ENCODE results near the gene PEA15. TPM values are rescaled to one million over a fixed set of nuclear protein-coding genes. Genes with fewer than 3 reads are reported as not detected.

The PEA15 gene
- total RNA-seq, 3 donors from 2014 or later (not counting 1 experiment from before 2014, with no cell fraction given): 25.3 to 27.9 (median 25.5) TPM

DNA sequence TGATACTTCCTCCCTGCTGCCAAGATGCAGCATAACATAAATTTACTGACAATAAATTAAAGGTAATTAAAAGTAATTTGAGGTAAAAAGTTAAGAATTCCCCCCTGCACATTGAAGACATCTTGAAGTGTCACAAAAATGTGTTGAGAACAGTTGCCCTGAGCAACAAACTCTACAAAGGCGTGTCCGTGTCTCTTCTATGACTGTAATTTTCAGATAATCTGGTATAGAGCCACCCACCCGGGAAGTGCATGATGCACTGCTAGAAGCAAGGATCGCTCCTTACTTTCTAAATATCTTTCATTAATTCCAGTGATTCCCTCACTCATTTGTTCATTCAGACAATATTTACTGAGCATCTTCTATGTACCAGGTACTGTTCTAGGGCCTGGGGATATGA lies 25.8 kb upstream of the PEA15 start:
- TF ChIP-seq, protein P1, sequence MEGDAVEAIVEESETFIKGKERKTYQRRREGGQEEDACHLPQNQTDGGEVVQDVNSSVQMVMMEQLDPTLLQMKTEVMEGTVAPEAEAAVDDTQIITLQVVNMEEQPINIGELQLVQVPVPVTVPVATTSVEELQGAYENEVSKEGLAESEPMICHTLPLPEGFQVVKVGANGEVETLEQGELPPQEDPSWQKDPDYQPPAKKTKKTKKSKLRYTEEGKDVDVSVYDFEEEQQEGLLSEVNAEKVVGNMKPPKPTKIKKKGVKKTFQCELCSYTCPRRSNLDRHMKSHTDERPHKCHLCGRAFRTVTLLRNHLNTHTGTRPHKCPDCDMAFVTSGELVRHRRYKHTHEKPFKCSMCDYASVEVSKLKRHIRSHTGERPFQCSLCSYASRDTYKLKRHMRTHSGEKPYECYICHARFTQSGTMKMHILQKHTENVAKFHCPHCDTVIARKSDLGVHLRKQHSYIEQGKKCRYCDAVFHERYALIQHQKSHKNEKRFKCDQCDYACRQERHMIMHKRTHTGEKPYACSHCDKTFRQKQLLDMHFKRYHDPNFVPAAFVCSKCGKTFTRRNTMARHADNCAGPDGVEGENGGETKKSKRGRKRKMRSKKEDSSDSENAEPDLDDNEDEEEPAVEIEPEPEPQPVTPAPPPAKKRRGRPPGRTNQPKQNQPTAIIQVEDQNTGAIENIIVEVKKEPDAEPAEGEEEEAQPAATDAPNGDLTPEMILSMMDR (IDR thresholded peaks at IDR 0.05): no peak
- ATAC-seq (no peak), DNase-seq (no peak)
- WGBS (ENCODE audit: insufficient coverage): 95% methylated on average over 4 of the region's 4 CpGs
- Mint-ChIP-seq H3K4me1 (no peaks in the 10 kb centered on the region), H3K9me3 (no peaks in the 10 kb centered on the region), H3K36me3 (no peaks in the 10 kb centered on the region), H3K4me3 (no peak overlapping the region), H3K27me3 (ENCODE audit: low read depth in 2 of 2) (peaks cover 8 to 31% of the 10 kb centered on the region in 2 donors), H3K27ac (no peak overlapping the region)
- H3K4me3 ChIP-seq (ENCODE audit: low read length): no peak overlapping the region
- H3K27ac ChIP-seq (ENCODE audit: low read length): no peak overlapping the region
- no peaks in the 10 kb centered on the region for H3K9me3 ChIP-seq (ENCODE audit: control insufficient read depth, insufficient read depth, low read length)
- intact Hi-C loops (cut with micrococcal nuclease): no loop called here
- H3K36me3 ChIP-seq (ENCODE audit: control insufficient read depth, insufficient read depth, low read length): no peaks in the 10 kb centered on the region
- no peaks in the 10 kb centered on the region for H3K27me3 ChIP-seq (ENCODE audit: control insufficient read depth, insufficient read depth, low read length)
- H3K4me1 ChIP-seq (ENCODE audit: control insufficient read depth, insufficient read depth, low read length): no peaks in the 10 kb centered on the region

DNA sequence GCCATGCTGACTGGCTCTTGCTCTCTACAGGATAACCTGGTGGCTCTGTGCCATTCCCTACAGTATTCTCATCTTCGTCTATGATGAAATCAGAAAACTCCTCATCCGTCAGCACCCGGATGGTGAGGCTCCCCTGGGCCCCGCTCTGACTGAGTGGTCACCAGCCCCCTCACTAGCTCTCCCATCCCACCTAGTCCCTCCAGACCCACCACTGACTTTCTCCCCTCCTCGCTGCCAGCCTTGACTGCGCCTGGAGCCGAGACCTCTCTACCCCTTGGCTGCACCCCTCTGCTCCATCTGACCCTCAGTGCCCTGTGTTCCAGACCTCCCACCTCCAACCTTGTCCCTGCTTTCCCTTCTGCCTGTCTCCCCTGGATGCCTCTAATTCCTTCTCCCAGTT lies 18.9 kb upstream of the PEA15 start:
- no peaks in the 10 kb centered on the region for H3K9me3 ChIP-seq (ENCODE audit: control insufficient read depth, insufficient read depth, low read length)
- H3K4me1 Mint-ChIP-seq: no peaks in the 10 kb centered on the region
- intact Hi-C loops (cut with micrococcal nuclease): no loop called here
- WGBS (ENCODE audit: insufficient coverage): 89% methylated on average over 7 of the region's 7 CpGs
- TF ChIP-seq, protein P1 (IDR thresholded peaks at IDR 0.05): no peak
- no peaks in the 10 kb centered on the region for H3K27me3 ChIP-seq (ENCODE audit: control insufficient read depth, insufficient read depth, low read length)
- H3K27ac Mint-ChIP-seq: no peak overlapping the region
- H3K36me3 Mint-ChIP-seq: no peaks in the 10 kb centered on the region
- peaks cover 10 to 14% of the 10 kb centered on the region in 2 donors for H3K27me3 Mint-ChIP-seq (ENCODE audit: low read depth in 2 of 2)
- no peak overlapping the region for H3K4me3 ChIP-seq (ENCODE audit: low read length)
- no peaks in the 10 kb centered on the region for H3K9me3 Mint-ChIP-seq
- H3K4me3 Mint-ChIP-seq: no peak overlapping the region
- ATAC-seq (no peak), DNase-seq (no peak)
- no peaks in the 10 kb centered on the region for H3K4me1 ChIP-seq (ENCODE audit: control insufficient read depth, insufficient read depth, low read length)
- H3K27ac ChIP-seq (ENCODE audit: low read length): no peak overlapping the region
- no peaks in the 10 kb centered on the region for H3K36me3 ChIP-seq (ENCODE audit: control insufficient read depth, insufficient read depth, low read length)

DNA sequence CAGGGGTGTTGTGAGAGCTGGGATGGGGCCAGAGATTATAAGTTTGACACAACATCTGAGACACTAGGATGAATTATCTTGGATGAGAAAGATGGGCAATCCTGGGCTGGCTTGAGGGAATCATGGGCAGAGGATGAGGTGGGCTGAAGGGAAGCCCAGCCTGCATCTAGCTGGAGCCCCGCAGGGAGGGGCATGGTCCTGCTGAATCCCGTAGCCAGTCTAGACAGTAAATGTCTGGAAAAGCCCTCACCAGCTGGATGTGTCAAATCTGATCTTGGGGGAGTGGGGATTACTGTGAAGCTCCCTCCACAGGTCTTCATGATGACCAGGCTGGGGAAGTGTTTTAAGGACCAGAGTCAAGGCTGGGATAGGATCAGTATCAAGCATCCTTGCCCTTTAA lies 18.5 kb upstream of the PEA15 start:
- Histone ChIP-seq H3K4me1 (ENCODE audit: control insufficient read depth, insufficient read depth, low read length) (no peaks in the 10 kb centered on the region), H3K9me3 (ENCODE audit: control insufficient read depth, insufficient read depth, low read length) (no peaks in the 10 kb centered on the region), H3K27ac (ENCODE audit: low read length) (no peak overlapping the region), H3K4me3 (ENCODE audit: low read length) (no peak overlapping the region), H3K27me3 (ENCODE audit: control insufficient read depth, insufficient read depth, low read length) (no peaks in the 10 kb centered on the region), H3K36me3 (ENCODE audit: control insufficient read depth, insufficient read depth, low read length) (no peaks in the 10 kb centered on the region)
- intact Hi-C loops (cut with micrococcal nuclease): no loop called here
- no peaks in the 10 kb centered on the region for H3K36me3 Mint-ChIP-seq
- ATAC-seq: no peak
- TF ChIP-seq, protein P1 (IDR thresholded peaks at IDR 0.05): no peak
- H3K27ac Mint-ChIP-seq: no peak overlapping the region
- H3K4me1 Mint-ChIP-seq: no peaks in the 10 kb centered on the region
- no peak overlapping the region for H3K4me3 Mint-ChIP-seq
- H3K27me3 Mint-ChIP-seq (ENCODE audit: low read depth in 2 of 2): peaks cover 10 to 12% of the 10 kb centered on the region in 2 donors
- no peaks in the 10 kb centered on the region for H3K9me3 Mint-ChIP-seq
- WGBS (ENCODE audit: insufficient coverage): 86% methylated on average over 2 of the region's 2 CpGs
- no peak for DNase-seq

DNA sequence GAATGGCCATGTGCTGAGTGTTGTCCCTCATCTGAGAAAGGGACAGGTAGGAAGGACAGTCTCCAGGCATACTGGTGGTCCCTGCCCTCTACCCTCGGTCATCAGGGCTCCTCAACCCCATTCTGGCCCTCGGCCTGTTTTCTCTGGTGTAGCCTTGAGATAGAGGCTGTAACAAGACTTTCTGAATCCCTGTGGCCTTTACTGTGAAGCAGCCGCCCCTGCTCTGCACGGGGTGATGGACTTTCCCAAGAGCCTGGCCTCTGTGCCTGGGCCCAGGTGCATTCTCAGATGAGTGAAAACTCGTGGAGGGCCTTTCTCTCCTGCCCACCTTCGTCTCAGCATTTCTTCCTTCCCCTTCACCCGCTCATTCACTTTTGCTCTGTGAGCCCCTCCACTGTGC lies 17.8 kb upstream of the PEA15 start:
- no peak overlapping the region for H3K27ac ChIP-seq (ENCODE audit: low read length)
- ATAC-seq (no peak), DNase-seq (no peak)
- TF ChIP-seq, protein P1 (IDR thresholded peaks at IDR 0.05): no peak
- no peak overlapping the region for H3K27ac Mint-ChIP-seq
- no peak overlapping the region for H3K4me3 Mint-ChIP-seq
- H3K4me3 ChIP-seq (ENCODE audit: low read length): no peak overlapping the region
- H3K9me3 Mint-ChIP-seq: no peaks in the 10 kb centered on the region
- intact Hi-C loops (cut with micrococcal nuclease): no loop called here
- no peaks in the 10 kb centered on the region for H3K27me3 ChIP-seq (ENCODE audit: control insufficient read depth, insufficient read depth, low read length)
- no peaks in the 10 kb centered on the region for H3K4me1 Mint-ChIP-seq
- H3K9me3 ChIP-seq (ENCODE audit: control insufficient read depth, insufficient read depth, low read length): no peaks in the 10 kb centered on the region
- H3K27me3 Mint-ChIP-seq (ENCODE audit: low read depth in 2 of 2): peaks cover 8% of the 10 kb centered on the region in 2 donors
- no peaks in the 10 kb centered on the region for H3K36me3 Mint-ChIP-seq
- H3K36me3 ChIP-seq (ENCODE audit: control insufficient read depth, insufficient read depth, low read length): no peaks in the 10 kb centered on the region
- H3K4me1 ChIP-seq (ENCODE audit: control insufficient read depth, insufficient read depth, low read length): no peaks in the 10 kb centered on the region
- WGBS (ENCODE audit: insufficient coverage): 81% methylated on average over 7 of the region's 7 CpGs

Measured in natural killer cell (primary cell).